SK-N-SH treated with all-trans-retinoic acid at 6 μM for 48 hours (cell line): ENCODE data around the gene PMP22.
A peak's percentile ranks its signal among the peaks of the same experiment; 100 is the strongest.

ENCODE experiments used
- ATAC-seq: fragments of 200-7000 bp; cut with Tn5 transposase; 3 replicates; pipeline ENCODE4 v1.9.1; 2020; ENCODE audit warnings: mild to moderate bottlenecking, moderate library complexity
- BACH2 ChIP-seq: fragments of 250-450 bp; sonication (Bioruptor Pico); IDR thresholded peaks from 2 replicates; pipeline ENCODE4 v1.9.0; 2021; ENCODE audit warnings: mild to moderate bottlenecking, borderline replicate concordance
- CREB5 ChIP-seq: fragments of 250-450 bp; sonication (Bioruptor Pico); IDR thresholded peaks from 2 replicates; pipeline ENCODE4 v1.5.1; 2020; ENCODE audit warnings: low read depth, mild to moderate bottlenecking, moderate library complexity
- CSDC2 ChIP-seq: fragments of 250-450 bp; sonication (Bioruptor Pico); IDR thresholded peaks from 2 replicates; pipeline ENCODE4 v1.5.0; 2020; ENCODE audit warnings: mild to moderate bottlenecking, moderate library complexity
- CSRNP3 ChIP-seq: fragments of 250-450 bp; sonication (Bioruptor Pico); IDR thresholded peaks from 2 replicates; pipeline ENCODE4 v1.5.1; 2021; ENCODE audit warnings: mild to moderate bottlenecking, moderate library complexity
- GLIS3 ChIP-seq: fragments of 250-450 bp; sonication (Bioruptor Pico); IDR thresholded peaks from 2 replicates; pipeline ENCODE4 v1.5.0; 2020; ENCODE audit warnings: mild to moderate bottlenecking, moderate library complexity
- ISL1 ChIP-seq: fragments of 250-450 bp; sonication (Bioruptor Pico); IDR thresholded peaks from 2 replicates; pipeline ENCODE4 v2.1.2; 2022; ENCODE audit warnings: mild to moderate bottlenecking, moderate library complexity
- OSR1 ChIP-seq: fragments of 250-450 bp; sonication (Bioruptor Pico); IDR thresholded peaks from 2 replicates; pipeline ENCODE4 v1.8.0; 2022; ENCODE audit warnings: moderate library complexity, mild to moderate bottlenecking, inconsistent platforms
- POU6F1 ChIP-seq: fragments of 250-450 bp; sonication (Bioruptor Pico); IDR thresholded peaks from 2 replicates; pipeline ENCODE4 v1.8.0; 2021; ENCODE audit warnings: low read depth, mild to moderate bottlenecking, moderate library complexity, borderline replicate concordance
- PPARA ChIP-seq: fragments of 250-450 bp; sonication (Bioruptor Pico); IDR thresholded peaks from 2 replicates; pipeline ENCODE4 v1.5.0; 2020; ENCODE audit warnings: mild to moderate bottlenecking, borderline replicate concordance
- RARB ChIP-seq: fragments of 250-450 bp; sonication (Bioruptor Pico); IDR thresholded peaks from 2 replicates; pipeline ENCODE4 v1.8.0; 2021; ENCODE audit warnings: mild to moderate bottlenecking, moderate library complexity
- SNAI2 ChIP-seq: fragments of 250-450 bp; sonication (Bioruptor Pico); IDR thresholded peaks from 2 replicates; pipeline ENCODE4 v1.5.0; 2020; ENCODE audit warnings: mild to moderate bottlenecking, moderate library complexity
- TCF4 ChIP-seq: fragments of 250-450 bp; sonication (Bioruptor Pico); IDR thresholded peaks from 2 replicates; pipeline ENCODE4 v1.8.0; 2021; ENCODE audit warnings: mild to moderate bottlenecking, moderate library complexity, borderline replicate concordance
- TSHZ2 ChIP-seq: fragments of 250-450 bp; sonication (Bioruptor Pico); IDR thresholded peaks from 2 replicates; pipeline ENCODE4 v1.5.0; 2020; ENCODE audit warnings: mild to moderate bottlenecking, moderate library complexity
- ZC3H10 ChIP-seq: fragments of 250-450 bp; sonication (Bioruptor Pico); IDR thresholded peaks from 2 replicates; pipeline ENCODE4 v1.5.1; 2021; ENCODE audit warnings: mild to moderate bottlenecking, moderate library complexity
- ZFP3 ChIP-seq: fragments of 250-450 bp; sonication (Bioruptor Pico); IDR thresholded peaks from 2 replicates; pipeline ENCODE4 v1.5.0; 2020; ENCODE audit warnings: mild to moderate bottlenecking, moderate library complexity
- ZFP30 ChIP-seq: fragments of 450-650 bp; formaldehyde crosslinking; IDR thresholded peaks from 2 replicates; pipeline ENCODE4 v1.5.0; 2022; ENCODE audit warnings: mild to moderate bottlenecking, moderate library complexity
- ZNF565 ChIP-seq: fragments of 450-650 bp; formaldehyde crosslinking; conservative IDR thresholded peaks from 2 replicates; pipeline ENCODE4 v1.5.0; 2020; ENCODE audit warnings: low read depth, mild to moderate bottlenecking, moderate library complexity
- ZNF70 ChIP-seq: fragments of 450-650 bp; formaldehyde crosslinking; IDR thresholded peaks from 2 replicates; pipeline ENCODE4 v1.5.0; 2020; ENCODE audit warnings: mild to moderate bottlenecking, moderate library complexity
- ZNF8 ChIP-seq: fragments of 450-650 bp; formaldehyde crosslinking; IDR thresholded peaks from 2 replicates; pipeline ENCODE4 v1.5.0; 2020; ENCODE audit warnings: mild to moderate bottlenecking, moderate library complexity

PMP22 gene

GRCh38 chr17:15261258-15261801, 3.8 kb downstream of the PMP22 start:
- ATAC-seq = peak; percentile 66
- TF ChIP-seq PPARA (CRISPR knock-in tag) (no peak), OSR1 (CRISPR knock-in tag) (no peak), POU6F1 (CRISPR knock-in tag) (no peak), ZNF70 (CRISPR knock-in tag) (no peak), ZFP3 (CRISPR knock-in tag) (no peak), ZNF565 (CRISPR knock-in tag) (no peak), CREB5 (no peak), RARB (CRISPR knock-in tag) (no peak), ZC3H10 (CRISPR knock-in tag) (no peak), TCF4 (no peak), CSDC2 (CRISPR knock-in tag) (no peak), TSHZ2 (CRISPR knock-in tag) (no peak), GLIS3 (CRISPR knock-in tag) (no peak), SNAI2 (CRISPR knock-in tag) (no peak), BACH2 (CRISPR knock-in tag) (no peak), CSRNP3 (CRISPR knock-in tag) (no peak)

- TF ChIP-seq ZFP3 (CRISPR knock-in tag) = 0 out of 2 replicates have a peak, but pooled peaks have one; percentile 12
- TF ChIP-seq TCF4 = no peak
- no peak for TF ChIP-seq CSRNP3 (CRISPR knock-in tag)
- ATAC-seq = peak; percentile 66
These were observed 4.5 kb downstream of the PMP22 start for GRCh38 chr17:15260376-15261257.

- TF ChIP-seq ZNF8 (CRISPR knock-in tag) = no peak
- TF ChIP-seq ZC3H10 (CRISPR knock-in tag) = no peak
- no peak for TF ChIP-seq OSR1 (CRISPR knock-in tag)
- no peak for TF ChIP-seq ZFP30 (CRISPR knock-in tag)
- no peak for TF ChIP-seq CSDC2 (CRISPR knock-in tag)
- no peak for TF ChIP-seq ISL1 (CRISPR knock-in tag)
- TF ChIP-seq RARB (CRISPR knock-in tag) = no peak
- TF ChIP-seq ZFP3 (CRISPR knock-in tag) = no peak
- TF ChIP-seq TCF4 = no peak
- TF ChIP-seq ZNF70 (CRISPR knock-in tag) = no peak
- no peak for TF ChIP-seq GLIS3 (CRISPR knock-in tag)
- TF ChIP-seq BACH2 (CRISPR knock-in tag) = no peak
- TF ChIP-seq POU6F1 (CRISPR knock-in tag) = no peak
- TF ChIP-seq, all 23 proteins: peak for 0
- no peak for ATAC-seq
These were observed 7.2 kb downstream of the PMP22 start for GRCh38 chr17:15257796-15258512.
